Fibroblast of mammary gland (primary cell): Measurements from ENCODE around the gene NTN1.

Source experiments
- DNase-seq: peaks from one replicate; pipeline ENCODE4 v3.0.0-alpha.2; 2010; ENCODE audit warnings: low read depth
- H3K4me3 ChIP-seq: 2 replicates; pipeline ENCODE4 v1.5.1; 2011; ENCODE audit warnings: low read depth, mild to moderate bottlenecking, low read length, moderate library complexity; ENCODE audit not compliant: control insufficient read depth
- CTCF ChIP-seq: conservative IDR thresholded peaks from 2 replicates; pipeline ENCODE4 v1.5.1; 2011; ENCODE audit warnings: low read depth, low read length, inconsistent platforms; ENCODE audit not compliant: control insufficient read depth, insufficient read depth

Gene NTN1

GRCh38 chr17:9026741-9027140, 5.4 kb downstream of the NTN1 start:
- H3K4me3 ChIP-seq = no peak overlapping the region
- DNase-seq = no peak
- TF ChIP-seq CTCF = no peak

GRCh38 chr17:9028202-9028987, 7.1 kb downstream of the NTN1 start:
- no peak overlapping the region for H3K4me3 ChIP-seq
- TF ChIP-seq CTCF = no peak
- DNase-seq = no peak

GRCh38 chr17:9028988-9029570, 7.8 kb downstream of the NTN1 start:
- H3K4me3 ChIP-seq = no peak overlapping the region
- no peak for TF ChIP-seq CTCF
- DNase-seq = no peak

GRCh38 chr17:9032151-9032550, 10.8 kb downstream of the NTN1 start:
- no peak overlapping the region for H3K4me3 ChIP-seq
- TF ChIP-seq CTCF = no peak
- no peak for DNase-seq

- no peak for DNase-seq
- H3K4me3 ChIP-seq = no peak overlapping the region
- no peak for TF ChIP-seq CTCF
Observed at GRCh38 chr17:9032583-9032982, 11.3 kb downstream of the NTN1 start.

- no peak for TF ChIP-seq CTCF
- DNase-seq = no peak
- H3K4me3 ChIP-seq = no peak overlapping the region
Observed at GRCh38 chr17:9035249-9035648, 13.9 kb downstream of the NTN1 start.
